ENCODE data around the gene CBFA2T3.

- TF ChIP-seq, protein P1, sequence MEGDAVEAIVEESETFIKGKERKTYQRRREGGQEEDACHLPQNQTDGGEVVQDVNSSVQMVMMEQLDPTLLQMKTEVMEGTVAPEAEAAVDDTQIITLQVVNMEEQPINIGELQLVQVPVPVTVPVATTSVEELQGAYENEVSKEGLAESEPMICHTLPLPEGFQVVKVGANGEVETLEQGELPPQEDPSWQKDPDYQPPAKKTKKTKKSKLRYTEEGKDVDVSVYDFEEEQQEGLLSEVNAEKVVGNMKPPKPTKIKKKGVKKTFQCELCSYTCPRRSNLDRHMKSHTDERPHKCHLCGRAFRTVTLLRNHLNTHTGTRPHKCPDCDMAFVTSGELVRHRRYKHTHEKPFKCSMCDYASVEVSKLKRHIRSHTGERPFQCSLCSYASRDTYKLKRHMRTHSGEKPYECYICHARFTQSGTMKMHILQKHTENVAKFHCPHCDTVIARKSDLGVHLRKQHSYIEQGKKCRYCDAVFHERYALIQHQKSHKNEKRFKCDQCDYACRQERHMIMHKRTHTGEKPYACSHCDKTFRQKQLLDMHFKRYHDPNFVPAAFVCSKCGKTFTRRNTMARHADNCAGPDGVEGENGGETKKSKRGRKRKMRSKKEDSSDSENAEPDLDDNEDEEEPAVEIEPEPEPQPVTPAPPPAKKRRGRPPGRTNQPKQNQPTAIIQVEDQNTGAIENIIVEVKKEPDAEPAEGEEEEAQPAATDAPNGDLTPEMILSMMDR (IDR thresholded peaks at IDR 0.05 in 8 of 11, conservative IDR thresholded peaks at IDR 0.05 in 3 of 11) = no peak
- TF ChIP-seq POLR2A (IDR thresholded peaks at IDR 0.05) = no peak
Observed at GRCh38 chr16:88974916-88975215, 2.1 kb downstream of the CBFA2T3 start.

Measured in spleen (tissue), 7 donors.